Measurements from ENCODE around the gene PRRC2B.
"Not testable (repeated sequence)": the region's sequence is repeated elsewhere in the genome, so short reads cannot be mapped to it uniquely, and the experiment has no call there.

The PRRC2B gene

GRCh38 chr9:131546336-131547084, 152.6 kb downstream of the PRRC2B start:
- no peak for DNase-seq

GRCh38 chr9:131549186-131549585, 155.3 kb downstream of the PRRC2B start:
- not testable (repeated sequence) for DNase-seq
